ENCODE measurements around the gene KDM2B. TPM values are rescaled to one million over a fixed set of nuclear protein-coding genes. Genes with fewer than 3 reads are reported as not detected.

The KDM2B gene
- polyA plus RNA-seq, 1 donor (not counting 4 experiments of a cell fraction or from before 2014, with no cell fraction given): 10.3 TPM

- no peaks in the 10 kb centered on the region for H3K9me1 ChIP-seq (ENCODE audit: control insufficient read depth, extremely low read depth, insufficient read depth, low read length)
- H3K9me3 ChIP-seq (ENCODE audit: control insufficient read depth, low read depth, low read length): no peaks in the 10 kb centered on the region
- no peaks in the 10 kb centered on the region for H4K20me1 ChIP-seq (ENCODE audit: control insufficient read depth, extremely low read depth, insufficient read depth, low read length)
- H3K27ac ChIP-seq (ENCODE audit: control insufficient read depth, insufficient read depth, low read length): no peak overlapping the region
- FAIRE-seq (no peak), DNase-seq (ENCODE audit: low read depth, low spot score) (no peak)
- H3K79me2 ChIP-seq (ENCODE audit: control insufficient read depth, insufficient read depth, low read length): no peaks in the 10 kb centered on the region
- no peak overlapping the region for H3K4me2 ChIP-seq (ENCODE audit: control insufficient read depth, extremely low read depth, insufficient read depth, low read depth, low read length)
- dilution Hi-C loops (cut with MboI; ENCODE audit: extremely low pct_ligation_motif_present, low sequenced_read_pairs): no loop called here
- H2AFZ ChIP-seq (ENCODE audit: control insufficient read depth, low read length): no peak overlapping the region
- peaks cover 0 to 4% of the 10 kb centered on the region in 2 experiments for H3K36me3 ChIP-seq (ENCODE audit: control insufficient read depth in 2 of 2, extremely low read depth in 1 of 2, insufficient read depth in 2 of 2, low read length in 2 of 2)
- no peaks in the 10 kb centered on the region for H3K27me3 ChIP-seq (ENCODE audit: control insufficient read depth, extremely low read depth, insufficient read depth, low read length)
- TF ChIP-seq CTCF (optimal IDR thresholded peaks at IDR 0.05 in 1 of 3, IDR thresholded peaks at IDR 0.05 in 1 of 3, conservative IDR thresholded peaks at IDR 0.05 in 1 of 3; ENCODE audit: extremely low read depth in 1 of 3, insufficient read depth in 2 of 3, low read length in 3 of 3) (no peak), EZH2 (IDR thresholded peaks at IDR 0.05; ENCODE audit: low read length) (no peak)
- no peak overlapping the region for H3K4me3 ChIP-seq (ENCODE audit: control insufficient read depth in 2 of 3, extremely low read depth in 1 of 3, insufficient read depth in 2 of 3, low read depth in 1 of 3, low read length in 3 of 3)
- H3K4me1 ChIP-seq (ENCODE audit: control insufficient read depth, extremely low read depth, insufficient read depth, low read length): no peaks in the 10 kb centered on the region
- no peak overlapping the region for H3K9ac ChIP-seq (ENCODE audit: control insufficient read depth, extremely low read depth, insufficient read depth, low read length)
Measured at GRCh38 chr12:121565076-121565475, 15.7 kb downstream of the KDM2B start.

- Histone ChIP-seq H3K9ac (ENCODE audit: control insufficient read depth, extremely low read depth, insufficient read depth, low read length) (no peak overlapping the region), H3K27ac (ENCODE audit: control insufficient read depth, insufficient read depth, low read length) (no peak overlapping the region), H3K9me1 (ENCODE audit: control insufficient read depth, extremely low read depth, insufficient read depth, low read length) (no peaks in the 10 kb centered on the region), H3K36me3 (ENCODE audit: control insufficient read depth in 2 of 2, extremely low read depth in 1 of 2, insufficient read depth in 2 of 2, low read length in 2 of 2) (peaks cover 0 to 4% of the 10 kb centered on the region in 2 experiments), H3K4me1 (ENCODE audit: control insufficient read depth, extremely low read depth, insufficient read depth, low read length) (no peaks in the 10 kb centered on the region), H3K9me3 (ENCODE audit: control insufficient read depth, low read depth, low read length) (no peaks in the 10 kb centered on the region), H4K20me1 (ENCODE audit: control insufficient read depth, extremely low read depth, insufficient read depth, low read length) (no peaks in the 10 kb centered on the region), H2AFZ (ENCODE audit: control insufficient read depth, low read length) (no peak overlapping the region), H3K79me2 (ENCODE audit: control insufficient read depth, insufficient read depth, low read length) (no peaks in the 10 kb centered on the region), H3K27me3 (ENCODE audit: control insufficient read depth, extremely low read depth, insufficient read depth, low read length) (no peaks in the 10 kb centered on the region), H3K4me3 (ENCODE audit: control insufficient read depth in 2 of 3, extremely low read depth in 1 of 3, insufficient read depth in 2 of 3, low read depth in 1 of 3, low read length in 3 of 3) (no peak overlapping the region), H3K4me2 (ENCODE audit: control insufficient read depth, extremely low read depth, insufficient read depth, low read depth, low read length) (no peak overlapping the region)
- dilution Hi-C loops (cut with MboI; ENCODE audit: extremely low pct_ligation_motif_present, low sequenced_read_pairs): no loop called here
- no peak for TF ChIP-seq EZH2 (IDR thresholded peaks at IDR 0.05; ENCODE audit: low read length)
- no peak for TF ChIP-seq CTCF (optimal IDR thresholded peaks at IDR 0.05 in 1 of 3, IDR thresholded peaks at IDR 0.05 in 1 of 3, conservative IDR thresholded peaks at IDR 0.05 in 1 of 3; ENCODE audit: extremely low read depth in 1 of 3, insufficient read depth in 2 of 3, low read length in 3 of 3)
- no peak for FAIRE-seq
- no peak for DNase-seq (ENCODE audit: low read depth, low spot score)
Measured at GRCh38 chr12:121562488-121562887, 18.3 kb downstream of the KDM2B start.

Measured in keratinocyte (primary cell).